ENCODE measurements around the gene UVRAG. TPM values are rescaled to one million over a fixed set of nuclear protein-coding genes. Genes with fewer than 3 reads are reported as not detected.

Gene UVRAG
- total RNA-seq, 1 donor: 28.2 TPM

GRCh38 chr11:75839851-75840250, 24.8 kb downstream of the UVRAG start:
- H3K27me3 ChIP-seq (ENCODE audit: insufficient read depth, low read length): no peaks in the 10 kb centered on the region
- no peaks in the 10 kb centered on the region for H3K4me1 ChIP-seq (ENCODE audit: insufficient read depth, low read length)
- no peak overlapping the region for H3K4me3 ChIP-seq (ENCODE audit: insufficient read depth, low read length)
- no peak for DNase-seq (ENCODE audit: insufficient read length, low spot score, missing footprints)
- H3K9me3 ChIP-seq (ENCODE audit: low read depth, low read length): no peaks in the 10 kb centered on the region
- no peaks in the 10 kb centered on the region for H3K36me3 ChIP-seq (ENCODE audit: insufficient read depth, low read length)
- no peak overlapping the region for H2AFZ ChIP-seq (ENCODE audit: low read length)
- TF ChIP-seq CTCF (IDR thresholded peaks at IDR 0.05; ENCODE audit: extremely low read depth, low read depth, low read length): no peak
- H3K27ac ChIP-seq (ENCODE audit: low read depth, low read length): no peak overlapping the region
- peaks cover 50% of the 10 kb centered on the region for H3K79me2 ChIP-seq (ENCODE audit: insufficient read depth, low read length)
- H3K4me2 ChIP-seq (ENCODE audit: insufficient read depth, low read length): no peak overlapping the region
- peaks cover 11% of the 10 kb centered on the region for H4K20me1 ChIP-seq (ENCODE audit: insufficient read depth, low read length)

GRCh38 chr11:75840522-75840921, 25.5 kb downstream of the UVRAG start:
- H3K36me3 ChIP-seq (ENCODE audit: insufficient read depth, low read length): no peaks in the 10 kb centered on the region
- no peaks in the 10 kb centered on the region for H3K27me3 ChIP-seq (ENCODE audit: insufficient read depth, low read length)
- no peaks in the 10 kb centered on the region for H3K4me1 ChIP-seq (ENCODE audit: insufficient read depth, low read length)
- TF ChIP-seq CTCF (IDR thresholded peaks at IDR 0.05; ENCODE audit: extremely low read depth, low read depth, low read length): no peak
- no peak overlapping the region for H2AFZ ChIP-seq (ENCODE audit: low read length)
- H3K27ac ChIP-seq (ENCODE audit: low read depth, low read length): no peak overlapping the region
- H4K20me1 ChIP-seq (ENCODE audit: insufficient read depth, low read length): peaks cover 11% of the 10 kb centered on the region
- H3K4me3 ChIP-seq (ENCODE audit: insufficient read depth, low read length): no peak overlapping the region
- no peak for DNase-seq (ENCODE audit: insufficient read length, low spot score, missing footprints)
- H3K4me2 ChIP-seq (ENCODE audit: insufficient read depth, low read length): no peak overlapping the region
- peaks cover 54% of the 10 kb centered on the region for H3K79me2 ChIP-seq (ENCODE audit: insufficient read depth, low read length)
- H3K9me3 ChIP-seq (ENCODE audit: low read depth, low read length): no peaks in the 10 kb centered on the region

- Histone ChIP-seq H3K27me3 (ENCODE audit: insufficient read depth, low read length) (no peaks in the 10 kb centered on the region), H3K36me3 (ENCODE audit: insufficient read depth, low read length) (no peaks in the 10 kb centered on the region), H4K20me1 (ENCODE audit: insufficient read depth, low read length) (peaks cover 11% of the 10 kb centered on the region), H3K4me3 (ENCODE audit: insufficient read depth, low read length) (no peak overlapping the region), H3K79me2 (ENCODE audit: insufficient read depth, low read length) (peaks cover 63% of the 10 kb centered on the region), H3K27ac (ENCODE audit: low read depth, low read length) (no peak overlapping the region), H3K9me3 (ENCODE audit: low read depth, low read length) (no peaks in the 10 kb centered on the region), H2AFZ (ENCODE audit: low read length) (no peak overlapping the region), H3K4me1 (ENCODE audit: insufficient read depth, low read length) (no peaks in the 10 kb centered on the region), H3K4me2 (ENCODE audit: insufficient read depth, low read length) (no peak overlapping the region)
- DNase-seq (ENCODE audit: insufficient read length, low spot score, missing footprints): no peak
- TF ChIP-seq CTCF (IDR thresholded peaks at IDR 0.05; ENCODE audit: extremely low read depth, low read depth, low read length): no peak
Observed at GRCh38 chr11:75841739-75842138, 26.7 kb downstream of the UVRAG start.

GRCh38 chr11:75845324-75845723, 30.3 kb downstream of the UVRAG start:
- H3K4me1 ChIP-seq (ENCODE audit: insufficient read depth, low read length): peaks cover 2% of the 10 kb centered on the region
- no peak overlapping the region for H3K4me3 ChIP-seq (ENCODE audit: insufficient read depth, low read length)
- H3K4me2 ChIP-seq (ENCODE audit: insufficient read depth, low read length): no peak overlapping the region
- peaks cover 11% of the 10 kb centered on the region for H4K20me1 ChIP-seq (ENCODE audit: insufficient read depth, low read length)
- DNase-seq (ENCODE audit: insufficient read length, low spot score, missing footprints): no peak
- no peak overlapping the region for H2AFZ ChIP-seq (ENCODE audit: low read length)
- no peaks in the 10 kb centered on the region for H3K9me3 ChIP-seq (ENCODE audit: low read depth, low read length)
- no peak for TF ChIP-seq CTCF (IDR thresholded peaks at IDR 0.05; ENCODE audit: extremely low read depth, low read depth, low read length)
- H3K27ac ChIP-seq (ENCODE audit: low read depth, low read length): no peak overlapping the region
- H3K27me3 ChIP-seq (ENCODE audit: insufficient read depth, low read length): no peaks in the 10 kb centered on the region
- peaks cover 66% of the 10 kb centered on the region for H3K79me2 ChIP-seq (ENCODE audit: insufficient read depth, low read length)
- H3K36me3 ChIP-seq (ENCODE audit: insufficient read depth, low read length): no peaks in the 10 kb centered on the region

Measured in osteoblast (primary cell).